Motor neuron (in vitro differentiated cells): Measurements from ENCODE around the gene OPCML. TPM values are rescaled to one million over a fixed set of nuclear protein-coding genes. Genes with fewer than 3 reads are reported as not detected.

ENCODE experiments used
- ATAC-seq, 8 experiments: fragments of 200-7000 bp; cut with Tn5 transposase; replicated peaks in 6 of 8; 2 replicates each; pipeline ENCODE4 v1.8.0; 2021; ENCODE audit warnings: mild to moderate bottlenecking in 8 of 8, moderate library complexity in 8 of 8
- H3K27ac ChIP-seq, 2 donors: fragments of 250-450 bp; sonication (Bioruptor Pico); 2 replicates each; pipeline ENCODE4 v1.9.0; 2021; ENCODE audit warnings: antibody characterized with exemption in 2 of 2, mild to moderate bottlenecking in 2 of 2, moderate library complexity in 1 of 2
- H3K4me1 ChIP-seq, 2 donors: fragments of 250-450 bp; sonication (Bioruptor Pico); replicated peaks in 1 of 2; 2 replicates each; pipeline ENCODE4 v1.6.1; 2021; ENCODE audit warnings: antibody characterized with exemption in 2 of 2, mild to moderate bottlenecking in 2 of 2, moderate library complexity in 1 of 2
- H3K4me3 ChIP-seq, 5 donors: fragments of 250-450 bp; sonication (Bioruptor Pico); 2 replicates each; pipeline ENCODE4 v1.9.0; 2021; ENCODE audit warnings: antibody characterized with exemption in 5 of 5, mild to moderate bottlenecking in 5 of 5, moderate library complexity in 4 of 5
- whole genome bisulfite sequencing, 10 experiments: fragments of 450-650 bp; shearing (Covaris generic); methylation state at CpG; one replicate each; pipeline ENCODE4 v1.0.0; 2022; 5-methylcytosine and 5-hydroxymethylcytosine counted together
- in situ Hi-C, 9 experiments: fragments of 400-800 bp; cut with MboI; loops; one replicate each; pipeline ENCODE4 v1.15.0; 2021; ENCODE audit warnings: low sequenced_read_pairs in 9 of 9, low pct_unique_long_range_greater_than_20kb in 2 of 9; ENCODE audit not compliant: unreplicated experiment in 9 of 9
- total RNA-seq, 8 experiments: library from RNA; unstranded; fragments of 300-600 nt; gene quantifications; 2 replicates each; pipeline versions ENCODE4 v1.2.3 to v1.2.4, GENCODE V29; 2022

The OPCML gene
- total RNA-seq, 8 experiments from 2014 or later: 0.40 to 20.1 (median 7.2) TPM

- no peak for ATAC-seq
- Histone ChIP-seq H3K4me1 (peaks cover 10 to 37% of the 10 kb centered on the region in 2 donors), H3K4me3 (no peak overlapping the region), H3K27ac (no peak overlapping the region)
- 57 to 100% (median 83%) methylated on average over 1 to 2 of the region's 2 CpGs; no CpG with 5 or more reads in 5 of the 10 experiments for WGBS, 10 experiments
- in situ Hi-C loops: no loop called here
These were observed 990.5 kb downstream of the OPCML start for GRCh38 chr11:132541794-132542193.

- ATAC-seq: peak; percentile 65 to 94 (median 75)
These were observed 991.7 kb downstream of the OPCML start for GRCh38 chr11:132540581-132540980.

GRCh38 chr11:132539590-132540368 is 992.5 kb downstream of the OPCML start:
- peak in 2 of 8 experiments; percentile 5 to 9 for ATAC-seq
- 51 to 100% (median 87%) methylated on average over 3 to 7 of the region's 7 CpGs for WGBS, 10 experiments
- Histone ChIP-seq H3K4me1 (peaks cover 10 to 33% of the 10 kb centered on the region in 2 donors), H3K27ac (no peak overlapping the region), H3K4me3 (no peak overlapping the region)
- in situ Hi-C loops: no loop called here

More at GRCh38 chr11:132540581-132540980, 991.7 kb downstream of the OPCML start:
- H3K27ac ChIP-seq: no peak overlapping the region
- 0 to 43% (median 24%) methylated on average over 1 to 2 of the region's 2 CpGs; no CpG with 5 or more reads in 4 of the 10 experiments for WGBS, 10 experiments
- in situ Hi-C loops: no loop called here
- H3K4me3 ChIP-seq: no peak overlapping the region
- peaks cover 10 to 37% of the 10 kb centered on the region in 2 donors for H3K4me1 ChIP-seq

GRCh38 chr11:132538642-132539041 is 993.7 kb downstream of the OPCML start:
- in situ Hi-C loops: no loop called here
- Histone ChIP-seq H3K4me1 (peaks cover 10 to 23% of the 10 kb centered on the region in 2 donors), H3K4me3 (no peak overlapping the region), H3K27ac (no peak overlapping the region)
- 0 to 100% (median 76%) methylated on average over 1 to 3 of the region's 3 CpGs; no CpG with 5 or more reads in 1 of the 10 experiments for WGBS, 10 experiments
- peak in 4 of 8 experiments; percentile 48 to 70 (median 64) for ATAC-seq

GRCh38 chr11:132535830-132536229 is 996.5 kb downstream of the OPCML start:
- peak in 1 of 8 experiments; percentile 32 for ATAC-seq
- in situ Hi-C loops: no loop called here
- WGBS, 10 experiments: 0 to 100% (median 50%) methylated on average over 1 to 2 of the region's 2 CpGs; no CpG with 5 or more reads in 5 of the 10 experiments

GRCh38 chr11:132531921-132532320 is 1000.4 kb downstream of the OPCML start:
- no peaks in the 10 kb centered on the region for H3K4me1 ChIP-seq
- H3K4me3 ChIP-seq: no peak overlapping the region
- ATAC-seq: no peak
- H3K27ac ChIP-seq: no peak overlapping the region
- whole genome bisulfite sequencing, 10 experiments: 83 to 100% (median 95%) methylated on average over 2 to 6 of the region's 6 CpGs; no CpG with 5 or more reads in 2 of the 10 experiments
- in situ Hi-C loops: no loop called here

More at GRCh38 chr11:132535830-132536229, 996.5 kb downstream of the OPCML start:
- no peak overlapping the region for H3K4me3 ChIP-seq
- no peak overlapping the region for H3K27ac ChIP-seq
- peaks cover 6 to 7% of the 10 kb centered on the region in 2 donors for H3K4me1 ChIP-seq

GRCh38 chr11:132528181-132528580 is 1004.1 kb downstream of the OPCML start:
- in situ Hi-C loops: no loop called here
- no peak for ATAC-seq
- Histone ChIP-seq H3K4me3 (no peak overlapping the region), H3K4me1 (no peaks in the 10 kb centered on the region), H3K27ac (no peak overlapping the region)

- Histone ChIP-seq H3K4me1 (no peaks in the 10 kb centered on the region), H3K4me3 (no peak overlapping the region), H3K27ac (no peak overlapping the region)
- WGBS, 10 experiments: 8 to 100% (median 81%) methylated on average over 1 to 4 of the region's 4 CpGs; no CpG with 5 or more reads in 2 of the 10 experiments
- in situ Hi-C loops: no loop called here
- ATAC-seq: peak in 1 of 8 experiments; percentile 23
These were observed 1008.4 kb downstream of the OPCML start for GRCh38 chr11:132523929-132524328.

GRCh38 chr11:132520199-132520598 is 1012.1 kb downstream of the OPCML start:
- WGBS, 10 experiments: 92 to 100% (median 100%) methylated on average over 1 of the region's 1 CpG; no CpG with 5 or more reads in 5 of the 10 experiments
- no peak overlapping the region for H3K27ac ChIP-seq
- H3K4me3 ChIP-seq: no peak overlapping the region
- in situ Hi-C loops: no loop called here
- H3K4me1 ChIP-seq: no peaks in the 10 kb centered on the region
- ATAC-seq: no peak

- no peak overlapping the region for H3K27ac ChIP-seq
- 0 to 100% (median 76%) methylated on average over 1 to 6 of the region's 6 CpGs; no CpG with 5 or more reads in 3 of the 10 experiments for WGBS, 10 experiments
- no peaks in the 10 kb centered on the region for H3K4me1 ChIP-seq
- in situ Hi-C loops: no loop called here
- ATAC-seq: peak in 3 of 8 experiments; percentile 70 to 88 (median 74)
- H3K4me3 ChIP-seq: no peak overlapping the region
These were observed 1013.0 kb downstream of the OPCML start for GRCh38 chr11:132519241-132519815.

GRCh38 chr11:132504501-132505041 is 1027.7 kb downstream of the OPCML start:
- in situ Hi-C loops: no loop called here
- no peaks in the 10 kb centered on the region for H3K4me1 ChIP-seq
- H3K4me3 ChIP-seq: no peak overlapping the region
- WGBS, 10 experiments: 28 to 100% (median 76%) methylated on average over 1 to 6 of the region's 8 CpGs; no CpG with 5 or more reads in 1 of the 10 experiments
- H3K27ac ChIP-seq: no peak overlapping the region
- ATAC-seq: peak in 2 of 8 experiments; percentile 30 to 34

- H3K4me1 ChIP-seq: no peaks in the 10 kb centered on the region
- H3K27ac ChIP-seq: no peak overlapping the region
- in situ Hi-C loops: no loop called here
- no peak overlapping the region for H3K4me3 ChIP-seq
- 70 to 94% (median 88%) methylated on average over 2 to 4 of the region's 4 CpGs; no CpG with 5 or more reads in 2 of the 10 experiments for WGBS, 10 experiments
- ATAC-seq: no peak
These were observed 1030.9 kb downstream of the OPCML start for GRCh38 chr11:132501356-132501755.

- no peak overlapping the region for H3K27ac ChIP-seq
- ATAC-seq: no peak
These were observed 1032.6 kb downstream of the OPCML start for GRCh38 chr11:132499661-132500060.

More at GRCh38 chr11:132499661-132500060, 1032.6 kb downstream of the OPCML start:
- WGBS, 10 experiments: 40 to 100% (median 90%) methylated on average over 1 to 3 of the region's 3 CpGs; no CpG with 5 or more reads in 2 of the 10 experiments
- Histone ChIP-seq H3K4me1 (no peaks in the 10 kb centered on the region), H3K4me3 (no peak overlapping the region)
- in situ Hi-C loops: no loop called here
